Left renal cortex interstitium (tissue), 4 donors: ENCODE measurements around the gene STKLD1. TPM values are rescaled to one million over a fixed set of nuclear protein-coding genes. Genes with fewer than 3 reads are reported as not detected.

Experiments used
- DNase-seq, 4 donors: peaks; one replicate each; pipeline ENCODE4 v3.0.0-alpha.2; 2013; ENCODE audit warnings: low read depth in 4 of 4, low spot score in 2 of 4, missing footprints in 1 of 4
- polyA plus RNA-seq, 4 donors: library from polyadenylated mRNA; unstranded; fragments of 120-200 nt; gene quantifications; one replicate each; pipeline ENCODE4 v1.2.1, GENCODE V29; 2013; ENCODE audit not compliant: insufficient read length in 4 of 4

STKLD1 gene
- polyA plus RNA-seq, 4 donors = 3.1 to 6.4 (median 4.8) TPM

DNA sequence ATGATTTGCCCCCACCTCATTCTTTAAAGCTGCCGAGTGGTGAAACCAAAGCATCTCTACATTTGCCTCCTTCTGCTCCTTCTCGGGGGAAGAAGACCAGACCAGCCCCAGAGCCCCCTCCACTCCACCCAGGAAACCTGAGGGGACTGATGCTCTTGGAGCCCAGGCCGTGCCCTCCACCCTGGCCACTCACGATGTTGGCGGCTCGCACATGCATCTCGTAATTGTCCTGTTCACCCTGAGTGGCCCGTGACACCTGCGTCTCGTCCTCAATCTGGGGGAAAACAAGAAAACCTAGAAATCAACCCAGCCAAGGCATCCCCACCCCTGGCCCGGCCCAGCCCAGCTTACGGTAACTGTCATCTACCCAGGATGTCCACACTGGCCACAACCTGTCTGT, 31.2 kb upstream of the STKLD1 start:
- no peak for DNase-seq

GRCh38 chr9:133345596-133345995, 30.6 kb upstream of the STKLD1 start:
- no peak for DNase-seq

DNA sequence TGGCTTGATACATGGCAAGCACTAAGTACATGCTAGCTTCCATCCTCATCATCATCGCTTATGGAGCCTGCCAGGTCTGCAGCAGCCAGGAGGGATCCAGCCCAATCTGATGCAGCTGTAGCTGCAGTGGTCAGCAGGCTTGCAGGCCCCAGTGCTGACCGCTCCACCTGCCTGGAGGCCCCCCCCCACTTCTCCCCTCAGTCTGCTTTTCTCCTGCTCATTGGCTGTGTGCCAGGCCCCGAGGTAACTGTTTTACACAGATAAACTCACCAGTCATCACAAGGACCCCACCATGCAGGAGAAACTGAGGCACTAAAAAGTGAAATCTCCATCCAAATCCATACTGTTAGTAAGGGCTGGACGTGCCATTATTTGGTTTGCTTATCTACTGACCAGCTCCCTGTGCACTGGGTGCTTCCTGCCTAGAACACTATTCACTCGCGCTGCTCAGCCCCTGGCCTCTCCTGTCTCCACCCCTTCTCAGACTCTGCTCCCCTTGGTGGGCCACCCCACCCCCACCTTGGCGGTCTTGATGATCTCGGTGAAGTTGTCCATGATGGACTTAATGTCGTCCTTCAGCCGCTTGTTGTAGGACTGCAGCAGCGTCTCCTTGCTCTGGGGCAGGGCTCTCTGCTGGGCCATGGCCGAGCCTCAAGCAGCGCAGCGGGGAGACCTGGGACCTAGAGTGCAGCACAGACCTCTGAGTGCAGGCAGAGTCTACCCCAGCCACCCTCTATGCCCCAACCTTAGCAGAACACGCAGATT, 30.0 kb upstream of the STKLD1 start:
- DNase-seq = no peak

DNA sequence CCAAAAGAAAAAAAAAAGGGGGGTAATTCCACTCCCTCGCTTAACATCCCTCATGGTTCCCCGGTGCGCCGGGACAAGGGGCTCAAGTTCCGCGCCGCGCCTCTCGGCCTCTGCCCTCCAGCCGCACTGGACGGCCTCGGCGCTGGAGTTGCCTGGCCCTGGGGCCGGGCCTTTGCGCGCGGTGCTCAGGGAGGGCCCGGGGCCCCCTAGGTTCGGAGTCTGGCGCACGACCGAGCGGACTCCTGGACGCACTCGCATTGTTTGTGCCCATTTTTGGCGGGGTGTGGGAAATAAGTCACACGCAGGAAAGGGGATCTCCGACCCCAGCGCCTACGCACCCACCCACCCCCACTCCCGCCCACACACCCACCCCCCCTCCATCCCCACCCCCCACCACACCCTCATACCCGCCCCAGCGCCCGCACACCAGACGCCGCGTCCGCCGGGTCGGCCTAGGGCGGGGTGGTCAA, 28.6 kb upstream of the STKLD1 start:
- DNase-seq = no peak

- peak; percentile 91 to 95 (median 94) for DNase-seq
Observed at GRCh38 chr9:133347985-133348717, 28.0 kb upstream of the STKLD1 start, which contains the start of the genes MED22 and RPL7A. MED22 (minus strand) TSS chr9:133348131; CDS start chr9:133346662, 1,469 bp downstream. RPL7A (plus strand) TSS chr9:133348218; CDS start chr9:133348244, 26 bp downstream.

- DNase-seq = no peak
Observed at GRCh38 chr9:133348718-133349573, 27.2 kb upstream of the STKLD1 start.

- DNase-seq = no peak
Observed at GRCh38 chr9:133349965-133350616, 26.1 kb upstream of the STKLD1 start.

- no peak for DNase-seq
Observed at GRCh38 chr9:133351526-133351907, 24.6 kb upstream of the STKLD1 start.

DNA sequence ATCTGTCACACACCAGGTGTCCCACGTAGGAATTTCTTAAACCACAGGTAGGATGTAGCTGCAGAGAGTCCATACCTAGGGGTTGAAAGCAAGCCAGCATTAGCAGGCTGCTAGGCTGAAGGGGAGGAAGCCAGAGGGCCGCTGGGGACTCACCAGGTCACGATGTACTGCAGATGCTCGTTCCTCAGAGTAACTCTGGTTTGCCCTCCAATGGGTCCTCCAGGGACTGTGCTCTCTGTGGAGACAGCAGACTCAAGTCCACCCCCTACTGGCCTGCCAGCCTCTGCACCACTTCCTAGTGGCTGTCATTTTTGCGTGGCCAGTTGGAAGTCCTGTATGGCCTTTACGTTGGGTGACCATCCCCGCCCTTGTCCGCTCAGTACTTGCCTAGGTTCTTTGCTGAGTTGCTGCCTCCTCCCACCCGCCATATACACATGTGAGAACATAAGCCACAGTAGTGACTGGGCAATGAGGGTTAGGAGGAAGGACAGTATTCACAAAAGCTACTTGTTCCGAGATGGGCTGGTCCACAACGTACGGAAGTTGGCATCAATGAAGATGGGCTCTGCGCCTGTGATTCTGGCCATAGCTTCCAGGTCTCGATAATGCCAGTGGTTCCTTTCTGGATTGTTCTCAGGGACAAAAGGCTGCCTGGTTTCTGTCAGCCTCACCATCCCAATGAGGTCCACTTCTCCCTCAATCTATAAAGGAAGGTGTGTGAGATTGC, 24.1 kb upstream of the STKLD1 start:
- no peak for DNase-seq

DNA sequence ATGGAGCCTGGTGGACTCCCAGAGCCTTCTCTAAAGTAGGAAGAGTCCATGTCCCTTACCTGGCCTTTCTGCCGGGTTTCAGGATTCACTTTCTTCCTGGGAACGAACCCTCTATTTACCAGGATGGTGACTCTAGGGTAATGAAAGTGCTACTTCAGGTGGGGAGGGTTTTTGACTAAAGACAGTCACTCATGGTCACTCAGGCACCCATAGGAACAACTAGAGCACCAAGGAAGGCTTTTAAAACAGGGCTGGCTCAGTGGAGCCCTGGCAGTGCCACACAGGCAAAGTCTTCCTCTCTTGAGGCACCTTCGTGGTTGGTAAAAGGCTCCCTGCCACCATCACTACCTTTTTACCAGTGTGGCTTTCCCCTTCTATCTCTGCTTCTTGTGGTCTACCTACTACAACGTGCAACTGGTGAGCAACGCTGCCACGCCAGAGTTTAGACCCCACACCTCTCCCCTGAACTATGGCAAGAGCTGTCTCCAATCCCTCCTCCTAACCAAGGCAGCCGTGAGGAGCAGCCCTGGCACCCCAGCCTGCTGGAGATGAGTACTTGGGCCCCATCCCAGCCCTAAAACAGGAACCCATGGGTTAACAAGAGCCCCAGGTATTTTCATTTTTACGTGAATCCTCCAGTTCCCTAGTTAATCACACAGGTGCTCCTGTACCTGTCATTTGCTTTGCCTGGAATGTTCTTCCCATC, 23.4 kb upstream of the STKLD1 start:
- DNase-seq = no peak

GRCh38 chr9:133353548-133353947, 22.6 kb upstream of the STKLD1 start:
- no peak for DNase-seq

DNA sequence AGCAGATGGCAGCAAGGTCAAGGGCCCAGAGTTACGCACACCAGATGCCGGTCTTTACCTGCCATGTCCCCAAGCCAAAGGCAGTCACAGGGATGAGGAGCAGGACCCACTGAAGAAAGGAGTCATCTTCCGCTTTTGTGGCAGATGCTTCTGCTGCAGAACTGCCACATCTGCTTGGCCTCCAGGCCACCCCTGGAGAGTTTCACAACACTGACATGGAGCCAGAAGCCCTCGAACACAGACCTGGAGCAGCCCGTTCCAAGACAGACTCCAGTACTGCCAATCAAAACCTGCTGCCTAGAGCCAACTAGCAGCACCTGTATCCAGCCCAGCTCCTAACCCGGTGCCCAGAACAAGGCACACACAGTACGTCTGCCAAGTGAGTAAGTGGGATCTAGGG, 21.4 kb upstream of the STKLD1 start:
- DNase-seq = no peak

- DNase-seq = no peak
Observed at GRCh38 chr9:133355881-133356357, 20.2 kb upstream of the STKLD1 start.

DNA sequence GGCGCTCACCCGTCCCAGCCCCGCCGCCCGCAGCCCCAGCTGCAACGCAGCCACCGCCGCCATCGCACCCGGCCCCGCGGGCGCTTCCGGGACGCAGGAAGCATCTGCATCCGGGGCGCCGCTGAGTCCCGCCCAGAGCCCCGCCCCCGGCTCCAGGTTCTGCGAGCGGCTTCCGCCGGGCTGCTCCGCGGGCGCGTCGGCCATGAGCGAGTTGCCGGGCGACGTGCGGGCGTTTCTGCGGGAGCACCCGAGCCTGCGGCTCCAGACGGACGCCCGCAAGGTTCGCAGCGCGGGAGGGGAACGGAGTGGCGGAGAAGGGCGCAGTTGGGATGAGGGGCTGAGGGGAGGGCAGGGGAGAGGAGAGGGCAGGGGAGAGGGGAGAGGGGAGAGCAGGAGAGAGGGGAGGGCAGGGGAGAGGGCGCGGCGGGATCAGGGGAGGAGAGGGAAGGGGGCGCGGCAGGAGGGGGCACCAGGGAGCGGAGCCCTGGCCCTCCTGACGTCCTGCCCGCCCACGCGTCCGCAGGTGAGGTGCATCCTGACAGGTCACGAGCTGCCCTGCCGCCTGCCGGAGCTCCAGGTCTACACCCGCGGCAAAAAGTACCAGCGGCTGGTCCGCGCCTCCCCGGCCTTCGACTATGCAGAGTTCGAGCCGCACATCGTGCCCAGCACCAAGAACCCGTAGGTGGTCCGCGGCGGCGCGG, 19.6 kb upstream of the STKLD1 start, which contains the start of the genes SURF1 and SURF2:
Gene SURF1 (minus strand): TSS at position 97 of the 701 bp plus-strand sequence. CDS start 34 bp downstream, at position 63.
Gene SURF2 (plus strand): TSS at position 160 of the 701 bp plus-strand sequence. CDS start 43 bp downstream, at position 203.
- DNase-seq = peak in 1 of 4 donors; percentile 75

DNA sequence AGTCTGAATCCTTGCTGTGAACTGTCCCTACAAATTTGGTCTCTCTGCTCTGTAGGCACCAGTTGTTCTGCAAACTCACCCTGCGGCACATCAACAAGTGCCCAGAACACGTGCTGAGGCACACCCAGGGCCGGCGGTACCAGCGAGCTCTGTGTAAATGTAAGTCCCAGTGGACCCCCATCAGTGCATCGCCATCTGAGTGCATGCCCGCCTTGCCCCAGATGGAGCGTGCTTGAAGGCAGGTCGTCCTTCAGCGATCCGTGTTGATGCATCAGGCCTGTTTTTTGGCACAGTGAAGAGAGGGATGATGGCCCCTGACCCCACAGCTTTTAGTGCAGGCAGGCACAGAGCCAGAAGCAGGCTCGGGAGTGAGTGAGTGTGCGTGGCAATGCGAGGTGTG, 18.5 kb upstream of the STKLD1 start:
- DNase-seq = no peak

GRCh38 chr9:133359399-133360175, 16.6 kb upstream of the STKLD1 start:
- no peak for DNase-seq
